Osteoblast (primary cell): ENCODE data around the gene SIX2. TPM values are rescaled to one million over a fixed set of nuclear protein-coding genes. Genes with fewer than 3 reads are reported as not detected.
"Not testable (repeated sequence)": the region's sequence is repeated elsewhere in the genome, so short reads cannot be mapped to it uniquely, and the experiment has no call there.

ENCODE experiments used
- DNase-seq: peaks from one replicate; pipeline ENCODE4 v3.0.0; 2011; ENCODE audit warnings: low spot score, mixed read lengths; ENCODE audit not compliant: insufficient read length; ENCODE audit errors: missing footprints
- H2AFZ ChIP-seq: 2 replicates; pipeline ENCODE4 v1.6.0; 2011; ENCODE audit warnings: mild to moderate bottlenecking, low read length
- H3K27ac ChIP-seq: 2 replicates; pipeline ENCODE4 v1.5.1; 2011; ENCODE audit warnings: mild to moderate bottlenecking, low read depth, low read length, moderate library complexity
- H3K27me3 ChIP-seq: 2 replicates; pipeline ENCODE4 v1.6.0; 2012; ENCODE audit warnings: mild to moderate bottlenecking, control low read depth, inconsistent platforms, low read length, moderate library complexity; ENCODE audit not compliant: insufficient read depth
- H3K36me3 ChIP-seq: 2 replicates; pipeline ENCODE4 v1.5.1; 2011; ENCODE audit warnings: mild to moderate bottlenecking, low read length, control low read depth, moderate library complexity; ENCODE audit not compliant: insufficient read depth
- H3K4me1 ChIP-seq: 2 replicates; pipeline ENCODE4 v1.5.1; 2011; ENCODE audit warnings: mild to moderate bottlenecking, low read length, control low read depth, moderate library complexity; ENCODE audit not compliant: insufficient read depth
- H3K4me2 ChIP-seq: 2 replicates; pipeline ENCODE4 v1.6.0; 2011; ENCODE audit warnings: mild to moderate bottlenecking, low read length; ENCODE audit not compliant: insufficient read depth
- H3K4me3 ChIP-seq: fragments of 200-600 bp; sonication (generic); 3 replicates; pipeline ENCODE4 v1.5.1; 2012; ENCODE audit warnings: mild to moderate bottlenecking, low read length, inconsistent platforms; ENCODE audit not compliant: insufficient read depth
- H3K79me2 ChIP-seq: 2 replicates; pipeline ENCODE4 v1.6.0; 2012; ENCODE audit warnings: mild to moderate bottlenecking, low read length, control low read depth, inconsistent platforms; ENCODE audit not compliant: insufficient read depth
- H3K9me3 ChIP-seq: 2 replicates; pipeline ENCODE4 v1.5.1; 2011; ENCODE audit warnings: low read depth, low read length, control low read depth
- H4K20me1 ChIP-seq: 2 replicates; pipeline ENCODE4 v1.6.0; 2012; ENCODE audit warnings: mild to moderate bottlenecking, low read length, control low read depth; ENCODE audit not compliant: insufficient read depth
- CTCF ChIP-seq: IDR thresholded peaks from 2 replicates; pipeline ENCODE4 v1.5.1; 2011; ENCODE audit warnings: mild to moderate bottlenecking, low read depth, low read length, moderate library complexity; ENCODE audit errors: extremely low read depth
- total RNA-seq: library from RNA; depleted of rRNA; stranded (reverse); fragments of >200 nt; gene quantifications from 2 replicates; pipeline ENCODE4 v1.2.3, GENCODE V29; 2012

SIX2 gene
- total RNA-seq, 1 donor, result 14.8 TPM

DNA sequence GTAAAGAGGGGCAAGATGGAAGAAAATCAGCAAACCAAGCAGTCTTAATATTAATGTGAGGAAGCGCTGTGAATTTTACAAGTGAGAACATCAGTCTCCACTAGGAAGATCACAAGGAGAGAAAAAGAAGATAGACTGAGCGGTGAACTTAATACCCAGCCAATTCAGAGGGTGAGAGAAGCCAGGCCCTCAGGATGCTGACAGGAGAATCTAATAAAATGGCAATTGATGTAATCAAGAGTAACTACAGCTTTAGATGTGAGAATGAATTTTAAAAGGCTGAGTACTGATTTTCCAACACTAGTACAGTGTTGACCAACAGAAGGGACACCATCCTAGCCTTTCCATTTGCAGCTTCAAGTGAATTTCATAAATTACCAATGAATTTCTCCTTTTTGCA, 35.7 kb upstream of the SIX2 start:
- no peak for DNase-seq
- Histone ChIP-seq H2AFZ (no peak overlapping the region), H3K4me1 (peaks cover 18% of the 10 kb centered on the region), H3K79me2 (no peaks in the 10 kb centered on the region), H3K4me3 (no peak overlapping the region), H3K4me2 (no peak overlapping the region), H3K27ac (no peak overlapping the region), H3K27me3 (peaks cover 13% of the 10 kb centered on the region), H3K9me3 (no peaks in the 10 kb centered on the region), H3K36me3 (no peaks in the 10 kb centered on the region), H4K20me1 (no peaks in the 10 kb centered on the region)
- no peak for TF ChIP-seq CTCF

DNA sequence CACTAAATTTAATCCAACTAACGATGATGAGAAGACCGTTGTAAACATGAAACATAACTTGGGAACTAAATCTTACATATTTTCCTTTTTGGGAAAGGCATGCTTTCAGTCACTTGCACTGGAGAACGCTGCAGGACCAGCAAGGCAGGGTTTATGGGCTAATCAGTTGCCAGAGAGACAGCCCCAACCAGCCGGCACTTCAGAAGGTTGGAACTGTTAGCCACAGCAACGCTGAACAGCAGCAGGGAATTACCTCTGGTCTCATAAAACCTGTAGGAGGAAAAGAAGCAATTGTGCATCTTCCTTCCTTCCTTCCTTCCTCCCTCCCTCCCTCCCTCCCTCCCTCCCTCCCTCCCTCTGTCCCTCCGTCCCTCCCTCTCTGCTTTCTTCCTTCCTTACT, 33.9 kb upstream of the SIX2 start:
- no peaks in the 10 kb centered on the region for H4K20me1 ChIP-seq
- no peaks in the 10 kb centered on the region for H3K79me2 ChIP-seq
- no peak overlapping the region for H2AFZ ChIP-seq
- H3K4me1 ChIP-seq, result peaks cover 18% of the 10 kb centered on the region
- no peak overlapping the region for H3K4me3 ChIP-seq
- TF ChIP-seq CTCF, result no peak
- H3K9me3 ChIP-seq, result no peaks in the 10 kb centered on the region
- H3K4me2 ChIP-seq, result no peak overlapping the region
- H3K27ac ChIP-seq, result no peak overlapping the region
- H3K36me3 ChIP-seq, result no peaks in the 10 kb centered on the region
- peaks cover 13% of the 10 kb centered on the region for H3K27me3 ChIP-seq
- no peak for DNase-seq

DNA sequence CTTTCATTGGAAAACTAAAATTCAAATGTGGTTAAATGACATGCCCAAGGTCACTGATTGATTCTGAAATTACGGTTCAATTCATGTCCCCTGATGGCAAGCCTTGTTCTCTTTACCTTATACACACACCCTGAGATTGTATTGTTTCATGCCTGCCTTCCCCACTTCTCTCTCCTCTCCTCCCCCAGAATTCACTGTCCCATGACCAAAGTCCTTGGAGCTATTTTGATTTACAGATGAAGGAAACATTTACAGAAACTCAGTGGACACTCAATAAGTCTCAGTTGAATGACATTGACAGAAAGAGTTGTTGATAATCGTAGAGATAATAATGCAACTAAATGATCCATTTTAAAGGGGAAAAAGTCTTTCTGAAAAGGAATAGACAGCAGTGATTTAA, 33.1 kb upstream of the SIX2 start:
- Histone ChIP-seq H4K20me1 (no peaks in the 10 kb centered on the region), H2AFZ (no peak overlapping the region), H3K4me3 (no peak overlapping the region), H3K4me1 (peaks cover 13% of the 10 kb centered on the region), H3K27me3 (peaks cover 13% of the 10 kb centered on the region), H3K4me2 (no peak overlapping the region), H3K36me3 (no peaks in the 10 kb centered on the region), H3K9me3 (no peaks in the 10 kb centered on the region), H3K27ac (no peak overlapping the region), H3K79me2 (no peaks in the 10 kb centered on the region)
- DNase-seq, result no peak
- TF ChIP-seq CTCF, result no peak

DNA sequence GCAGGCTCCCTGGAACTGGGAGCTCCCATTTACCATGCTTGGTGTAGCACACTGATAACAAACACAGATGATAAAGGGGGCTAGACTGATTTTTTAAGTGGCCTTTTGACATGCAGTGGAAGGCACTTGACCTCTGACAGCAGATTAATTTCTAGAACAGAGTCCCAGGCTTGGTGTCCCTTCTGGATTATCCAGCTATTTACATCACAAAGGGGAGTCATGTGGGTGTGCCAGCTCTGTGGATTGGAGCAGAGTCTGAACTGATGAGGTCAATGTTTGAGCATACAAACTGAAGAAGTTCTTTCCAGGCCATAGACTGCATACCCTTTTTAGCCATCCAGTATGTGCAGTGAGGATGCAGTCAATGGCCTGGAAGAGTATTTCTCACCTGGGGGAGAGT, 31.5 kb upstream of the SIX2 start:
- no peak overlapping the region for H3K27ac ChIP-seq
- H3K4me1 ChIP-seq, result no peaks in the 10 kb centered on the region
- H3K36me3 ChIP-seq, result no peaks in the 10 kb centered on the region
- no peaks in the 10 kb centered on the region for H3K79me2 ChIP-seq
- no peak for DNase-seq
- H3K4me3 ChIP-seq, result no peak overlapping the region
- no peaks in the 10 kb centered on the region for H3K9me3 ChIP-seq
- no peak overlapping the region for H3K4me2 ChIP-seq
- no peak for TF ChIP-seq CTCF
- peaks cover 13% of the 10 kb centered on the region for H3K27me3 ChIP-seq
- no peak overlapping the region for H2AFZ ChIP-seq
- no peaks in the 10 kb centered on the region for H4K20me1 ChIP-seq

GRCh38 chr2:45039804-45040203, 30.6 kb upstream of the SIX2 start:
- DNase-seq, H3K9me3 ChIP-seq, H3K79me2 ChIP-seq, H3K4me3 ChIP-seq, H3K4me1 ChIP-seq, H3K4me2 ChIP-seq, H3K36me3 ChIP-seq, H2AFZ ChIP-seq, H4K20me1 ChIP-seq, H3K27ac ChIP-seq: not testable (repeated sequence)
- peaks cover 13% of the 10 kb centered on the region for H3K27me3 ChIP-seq

GRCh38 chr2:45038861-45039260, 29.6 kb upstream of the SIX2 start:
- not testable (repeated sequence) for H3K9me3 ChIP-seq, H2AFZ ChIP-seq, H3K4me1 ChIP-seq, DNase-seq, H4K20me1 ChIP-seq, H3K36me3 ChIP-seq, H3K4me3 ChIP-seq, H3K27ac ChIP-seq, H3K4me2 ChIP-seq, H3K79me2 ChIP-seq
- H3K27me3 ChIP-seq, result peaks cover 11% of the 10 kb centered on the region
